Neutrophil (primary cell): ENCODE data around the gene AP1M2.
A peak's percentile ranks its signal among the peaks of the same experiment; 100 is the strongest.
"Not testable (repeated sequence)": the region's sequence is repeated elsewhere in the genome, so short reads cannot be mapped to it uniquely, and the experiment has no call there.

Experiments
- H3K27ac ChIP-seq: fragments of 200-600 bp; sonication (generic); 2 replicates; pipeline ENCODE4 v1.5.1; 2016; ENCODE audit warnings: mild to moderate bottlenecking, moderate library complexity
- H3K27me3 ChIP-seq: fragments of 200-600 bp; sonication (generic); 2 replicates; pipeline ENCODE4 v1.6.0; 2016; ENCODE audit warnings: mild to moderate bottlenecking
- H3K36me3 ChIP-seq: fragments of 200-600 bp; sonication (generic); 2 replicates; pipeline ENCODE4 v1.5.1; 2017
- H3K4me1 ChIP-seq, 2 experiments: fragments of 200-600 bp in 1 of 2; sonication (generic) in 1 of 2; 1 replicate in 1 of 2; 2 replicates in 1 of 2; pipeline versions ENCODE4 v1.5.1 to v1.6.1; 2013 to 2016; ENCODE audit warnings: low read depth in 1 of 2, low read length in 1 of 2, mild to moderate bottlenecking in 1 of 2, moderate library complexity in 1 of 2; ENCODE audit not compliant: control insufficient read depth in 1 of 2, insufficient read depth in 1 of 2
- H3K4me3 ChIP-seq, 2 experiments: fragments of 200-600 bp in 1 of 2; sonication (generic) in 1 of 2; 1 replicate in 1 of 2; 2 replicates in 1 of 2; pipeline ENCODE4 v1.5.1; 2013 to 2016; ENCODE audit warnings: low read depth in 1 of 2, low read length in 1 of 2, mild to moderate bottlenecking in 1 of 2, moderate library complexity in 1 of 2
- H3K9me3 ChIP-seq: fragments of 200-600 bp; sonication (generic); 2 replicates; pipeline ENCODE4 v1.5.1; 2016
- TF ChIP-seq, protein P1 (sequence below): fragments of 200-600 bp; sonication (generic); IDR thresholded peaks from 2 replicates; pipeline ENCODE4 v1.5.1; 2016; ENCODE audit warnings: antibody characterized with exemption

The AP1M2 gene

DNA sequence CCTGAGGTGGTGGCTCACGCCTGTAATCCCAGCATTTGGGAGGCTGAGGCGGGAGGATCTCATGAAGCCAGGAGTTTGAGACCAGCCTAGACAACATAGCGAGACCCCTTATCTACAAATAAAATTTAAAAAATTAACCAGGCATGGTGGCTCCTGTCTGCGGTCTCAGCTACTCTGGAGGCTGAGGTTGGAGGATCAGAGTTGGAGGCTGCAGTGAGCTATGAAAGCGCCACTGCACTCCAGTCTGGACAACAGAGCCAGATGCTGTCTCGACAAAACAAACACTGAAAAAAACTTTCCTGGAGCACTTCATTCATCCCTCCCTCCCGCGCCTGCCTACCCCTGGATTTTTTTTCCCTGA is 44.1 kb downstream of the AP1M2 start:
- peak overlapping the region; percentile 82 to 91 for H3K4me3 ChIP-seq
- H3K27me3 ChIP-seq, result peaks cover 23% of the 10 kb centered on the region
- peaks cover 17% of the 10 kb centered on the region for H3K36me3 ChIP-seq
- TF ChIP-seq, protein P1, sequence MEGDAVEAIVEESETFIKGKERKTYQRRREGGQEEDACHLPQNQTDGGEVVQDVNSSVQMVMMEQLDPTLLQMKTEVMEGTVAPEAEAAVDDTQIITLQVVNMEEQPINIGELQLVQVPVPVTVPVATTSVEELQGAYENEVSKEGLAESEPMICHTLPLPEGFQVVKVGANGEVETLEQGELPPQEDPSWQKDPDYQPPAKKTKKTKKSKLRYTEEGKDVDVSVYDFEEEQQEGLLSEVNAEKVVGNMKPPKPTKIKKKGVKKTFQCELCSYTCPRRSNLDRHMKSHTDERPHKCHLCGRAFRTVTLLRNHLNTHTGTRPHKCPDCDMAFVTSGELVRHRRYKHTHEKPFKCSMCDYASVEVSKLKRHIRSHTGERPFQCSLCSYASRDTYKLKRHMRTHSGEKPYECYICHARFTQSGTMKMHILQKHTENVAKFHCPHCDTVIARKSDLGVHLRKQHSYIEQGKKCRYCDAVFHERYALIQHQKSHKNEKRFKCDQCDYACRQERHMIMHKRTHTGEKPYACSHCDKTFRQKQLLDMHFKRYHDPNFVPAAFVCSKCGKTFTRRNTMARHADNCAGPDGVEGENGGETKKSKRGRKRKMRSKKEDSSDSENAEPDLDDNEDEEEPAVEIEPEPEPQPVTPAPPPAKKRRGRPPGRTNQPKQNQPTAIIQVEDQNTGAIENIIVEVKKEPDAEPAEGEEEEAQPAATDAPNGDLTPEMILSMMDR, result no peak
- H3K27ac ChIP-seq, result peak overlapping the region; percentile 83
- H3K4me1 ChIP-seq, result peaks cover 22 to 26% of the 10 kb centered on the region in 2 experiments
- no peaks in the 10 kb centered on the region for H3K9me3 ChIP-seq

DNA sequence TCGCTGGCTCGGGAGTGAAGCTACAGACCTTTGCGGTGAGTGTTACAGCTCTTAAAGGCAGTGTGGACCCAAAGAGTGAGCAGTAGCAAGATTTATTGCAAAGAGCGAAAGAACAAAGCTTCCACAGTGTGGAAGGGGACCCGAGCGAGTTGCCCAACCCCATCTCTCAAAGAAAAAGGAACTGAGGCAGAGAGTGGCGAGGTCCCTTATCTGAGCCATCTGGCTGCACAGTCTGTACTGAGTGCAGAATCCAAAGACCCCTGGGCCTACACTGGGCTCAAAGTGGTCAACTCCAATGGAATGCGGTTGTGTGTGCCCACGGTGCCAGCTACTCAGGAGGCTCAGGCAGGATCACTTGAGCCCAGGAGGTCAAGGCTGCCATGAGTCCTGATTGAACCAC is 48.1 kb downstream of the AP1M2 start:
- not testable (repeated sequence) for H3K9me3 ChIP-seq, H3K27ac ChIP-seq, H3K36me3 ChIP-seq, H3K4me3 ChIP-seq
- peaks cover 45% of the 10 kb centered on the region for H3K27me3 ChIP-seq
- peaks cover 9 to 14% of the 10 kb centered on the region in 2 experiments for H3K4me1 ChIP-seq

DNA sequence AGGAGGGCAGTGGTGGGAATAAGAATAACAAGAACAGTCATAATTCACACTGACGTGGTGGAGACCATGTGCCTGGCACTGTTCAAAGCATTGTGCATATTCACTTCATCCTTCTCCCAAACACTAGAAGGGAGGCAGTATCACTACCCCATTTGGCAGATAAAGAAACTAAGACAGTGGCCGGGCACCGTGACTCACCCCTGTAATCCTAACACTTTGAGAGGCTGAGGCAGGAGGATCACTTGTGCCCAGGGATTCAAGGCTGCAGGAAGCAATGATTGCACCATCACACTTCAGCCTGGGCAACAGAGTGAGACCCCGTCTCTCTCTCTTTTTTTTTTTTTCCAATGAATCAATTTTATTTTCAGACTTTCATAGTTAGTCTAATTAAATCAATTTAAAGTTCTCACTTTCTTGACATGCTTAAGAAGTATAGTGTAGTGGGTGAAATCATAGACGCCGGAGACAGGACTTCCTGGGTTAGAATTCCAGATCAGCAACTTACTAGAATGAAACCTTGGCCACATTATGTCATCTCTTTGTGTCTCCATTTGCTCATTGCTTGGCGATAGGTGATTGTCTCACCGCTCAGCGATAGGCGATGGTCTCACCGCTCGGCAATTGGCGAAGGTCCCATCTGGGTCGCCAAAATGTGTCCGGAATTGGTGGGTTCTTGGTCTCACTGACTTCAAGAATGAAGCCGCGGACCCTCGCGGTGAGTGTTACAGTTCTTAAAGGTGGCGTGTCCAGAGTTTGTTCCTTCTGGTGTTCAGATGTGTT is 48.7 kb downstream of the AP1M2 start:
- peaks cover 47% of the 10 kb centered on the region for H3K27me3 ChIP-seq
- no peak overlapping the region for H3K27ac ChIP-seq
- H3K4me3 ChIP-seq, result no peak overlapping the region
- H3K4me1 ChIP-seq, result peaks cover 8 to 12% of the 10 kb centered on the region in 2 experiments
- TF ChIP-seq, protein P1, result no peak
- no peaks in the 10 kb centered on the region for H3K36me3 ChIP-seq
- no peaks in the 10 kb centered on the region for H3K9me3 ChIP-seq

DNA sequence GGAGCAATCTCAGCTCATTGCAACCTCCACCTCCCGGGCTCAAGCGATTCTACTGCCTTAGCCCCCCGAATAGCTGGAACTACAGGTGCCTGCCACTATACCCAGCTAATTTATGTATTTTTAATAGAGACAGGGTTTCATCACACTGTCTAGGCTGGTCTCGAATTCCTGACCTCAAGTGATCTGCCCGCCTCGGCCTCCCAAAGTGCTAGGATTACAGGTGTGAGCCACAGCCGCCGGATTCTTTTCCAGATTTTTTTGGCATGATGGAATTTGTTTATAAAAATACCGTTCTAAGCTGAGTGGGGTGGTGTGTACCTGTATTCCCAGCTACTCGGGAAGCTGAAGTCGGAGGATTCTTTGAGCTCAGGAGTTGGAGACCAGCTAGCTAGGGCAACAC is 49.4 kb downstream of the AP1M2 start:
- Histone ChIP-seq H3K9me3 (no peaks in the 10 kb centered on the region), H3K36me3 (no peaks in the 10 kb centered on the region), H3K27me3 (peaks cover 47% of the 10 kb centered on the region), H3K4me3 (no peak overlapping the region), H3K4me1 (peaks cover 4 to 6% of the 10 kb centered on the region in 2 experiments), H3K27ac (no peak overlapping the region)
- TF ChIP-seq, protein P1, result no peak

DNA sequence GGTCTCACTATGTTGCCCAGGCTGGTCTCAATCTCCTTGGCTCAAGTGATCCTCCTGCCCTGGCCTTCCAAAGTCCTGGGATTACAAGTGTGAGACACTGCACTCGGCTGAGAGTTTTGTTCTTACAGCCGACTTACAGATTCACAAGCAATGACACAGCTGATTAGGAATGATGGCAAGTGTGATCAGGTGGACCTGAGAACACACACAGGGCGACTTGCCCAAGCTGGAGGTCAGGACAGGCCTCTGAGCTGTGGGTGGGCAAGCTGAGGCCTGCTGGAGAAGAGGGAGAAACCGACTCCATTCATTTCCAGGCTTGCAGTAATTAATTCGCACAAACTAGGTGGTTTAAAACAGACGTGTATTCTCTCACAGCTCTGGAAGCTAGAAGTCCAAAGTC is 51.5 kb downstream of the AP1M2 start:
- Histone ChIP-seq H3K27me3 (peaks cover 45% of the 10 kb centered on the region), H3K27ac (no peak overlapping the region), H3K4me3 (no peak overlapping the region), H3K36me3 (no peaks in the 10 kb centered on the region), H3K9me3 (no peaks in the 10 kb centered on the region), H3K4me1 (peaks cover 4 to 6% of the 10 kb centered on the region in 2 experiments)
- TF ChIP-seq, protein P1, result no peak

DNA sequence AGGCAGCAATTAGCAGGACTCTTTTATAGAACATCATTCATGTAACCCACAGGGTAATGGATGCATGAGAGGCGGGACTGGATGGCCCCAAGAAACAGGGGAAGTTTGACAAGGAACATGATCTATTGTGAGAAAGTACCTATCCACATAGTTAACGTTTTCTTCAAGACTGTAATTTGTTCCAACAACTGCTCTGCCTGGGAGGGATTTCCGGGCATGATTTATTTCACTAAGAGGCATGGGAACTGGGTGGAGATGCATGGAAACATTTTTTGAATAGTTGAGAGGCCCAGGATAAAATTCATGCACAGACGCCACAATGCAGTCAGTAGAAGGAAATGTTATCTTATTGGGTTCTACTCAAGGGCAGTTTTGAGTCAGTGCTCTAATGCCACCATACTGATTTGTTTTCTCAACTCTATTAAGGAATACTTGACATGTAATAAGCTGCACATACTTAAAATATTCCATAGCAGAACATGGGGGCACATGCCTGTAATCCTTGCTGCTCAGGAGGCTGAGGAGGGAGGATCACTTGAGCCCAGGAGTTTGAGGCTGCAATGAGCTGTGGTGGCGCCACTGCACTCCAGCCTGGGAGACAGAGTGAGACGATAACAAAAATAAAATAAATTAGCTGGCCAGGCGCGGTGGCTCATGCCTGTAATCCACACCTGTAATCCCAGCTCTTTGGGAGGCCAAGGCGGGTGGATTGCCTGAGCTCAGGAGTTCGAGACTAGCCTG is 53.3 kb downstream of the AP1M2 start:
- TF ChIP-seq, protein P1, result no peak
- no peaks in the 10 kb centered on the region for H3K9me3 ChIP-seq
- no peaks in the 10 kb centered on the region for H3K36me3 ChIP-seq
- no peak overlapping the region for H3K27ac ChIP-seq
- H3K4me1 ChIP-seq, result peaks cover 0 to under 1% of the 10 kb centered on the region in 2 experiments
- peaks cover 32% of the 10 kb centered on the region for H3K27me3 ChIP-seq
- no peak overlapping the region for H3K4me3 ChIP-seq
